Osteoblast (primary cell): ENCODE results near the gene SLC49A3. TPM values are rescaled to one million over a fixed set of nuclear protein-coding genes. Genes with fewer than 3 reads are reported as not detected.

Source experiments
- DNase-seq: peaks from one replicate; pipeline ENCODE4 v3.0.0; 2011; ENCODE audit warnings: low spot score, mixed read lengths; ENCODE audit not compliant: insufficient read length; ENCODE audit errors: missing footprints
- H2AFZ ChIP-seq: 2 replicates; pipeline ENCODE4 v1.6.0; 2011; ENCODE audit warnings: mild to moderate bottlenecking, low read length
- H3K27ac ChIP-seq: 2 replicates; pipeline ENCODE4 v1.5.1; 2011; ENCODE audit warnings: mild to moderate bottlenecking, low read depth, low read length, moderate library complexity
- H3K27me3 ChIP-seq: 2 replicates; pipeline ENCODE4 v1.6.0; 2012; ENCODE audit warnings: mild to moderate bottlenecking, control low read depth, inconsistent platforms, low read length, moderate library complexity; ENCODE audit not compliant: insufficient read depth
- H3K36me3 ChIP-seq: 2 replicates; pipeline ENCODE4 v1.5.1; 2011; ENCODE audit warnings: mild to moderate bottlenecking, low read length, control low read depth, moderate library complexity; ENCODE audit not compliant: insufficient read depth
- H3K4me1 ChIP-seq: 2 replicates; pipeline ENCODE4 v1.5.1; 2011; ENCODE audit warnings: mild to moderate bottlenecking, low read length, control low read depth, moderate library complexity; ENCODE audit not compliant: insufficient read depth
- H3K4me2 ChIP-seq: 2 replicates; pipeline ENCODE4 v1.6.0; 2011; ENCODE audit warnings: mild to moderate bottlenecking, low read length; ENCODE audit not compliant: insufficient read depth
- H3K4me3 ChIP-seq: fragments of 200-600 bp; sonication (generic); 3 replicates; pipeline ENCODE4 v1.5.1; 2012; ENCODE audit warnings: mild to moderate bottlenecking, low read length, inconsistent platforms; ENCODE audit not compliant: insufficient read depth
- H3K79me2 ChIP-seq: 2 replicates; pipeline ENCODE4 v1.6.0; 2012; ENCODE audit warnings: mild to moderate bottlenecking, low read length, control low read depth, inconsistent platforms; ENCODE audit not compliant: insufficient read depth
- H3K9me3 ChIP-seq: 2 replicates; pipeline ENCODE4 v1.5.1; 2011; ENCODE audit warnings: low read depth, low read length, control low read depth
- H4K20me1 ChIP-seq: 2 replicates; pipeline ENCODE4 v1.6.0; 2012; ENCODE audit warnings: mild to moderate bottlenecking, low read length, control low read depth; ENCODE audit not compliant: insufficient read depth
- total RNA-seq: library from RNA; depleted of rRNA; stranded (reverse); fragments of >200 nt; gene quantifications from 2 replicates; pipeline ENCODE4 v1.2.3, GENCODE V29; 2012
- TF ChIP-seq, protein P1 (sequence below): IDR thresholded peaks from 2 replicates; pipeline ENCODE4 v1.5.1; 2011; ENCODE audit warnings: mild to moderate bottlenecking, low read depth, low read length, moderate library complexity; ENCODE audit errors: extremely low read depth

SLC49A3 gene
- total RNA-seq, 1 donor = 11.6 TPM

DNA sequence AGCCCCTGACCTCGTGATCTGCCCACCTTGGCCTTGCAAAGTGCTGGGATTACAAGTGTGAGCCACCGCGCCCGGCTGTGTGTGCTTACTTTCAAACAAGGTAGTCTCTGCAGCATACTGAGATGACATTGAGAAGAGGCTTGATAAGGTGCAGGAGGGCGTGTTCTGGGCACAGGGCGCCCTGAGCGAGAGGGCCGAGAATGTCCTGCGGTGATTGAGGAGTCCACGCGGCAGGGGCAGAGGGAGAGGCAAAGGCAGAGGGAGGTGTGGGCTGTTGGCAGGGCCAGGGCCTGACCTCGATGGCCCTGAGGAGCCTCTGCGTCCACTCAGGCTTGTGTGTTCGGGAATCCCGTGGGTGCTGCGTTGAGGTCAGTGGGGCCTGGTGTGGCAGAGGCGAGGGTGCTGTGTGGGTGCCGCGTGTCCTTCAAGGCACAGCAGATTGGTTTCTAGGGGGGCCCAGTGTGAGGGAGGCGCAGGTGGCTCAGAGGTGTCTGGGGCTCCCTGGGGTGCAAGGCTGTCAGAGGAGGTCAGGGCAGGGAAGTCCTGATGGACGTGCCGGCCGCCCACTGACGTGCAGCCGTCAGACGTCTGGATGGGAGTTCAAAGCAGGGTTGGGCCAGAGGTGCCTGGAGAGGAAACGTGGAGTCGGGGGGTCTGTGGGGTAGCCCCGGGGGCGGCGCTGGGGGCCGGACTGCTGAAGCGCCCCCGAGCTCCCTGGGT is 28.8 kb upstream of the SLC49A3 start:
- no peak overlapping the region for H3K4me2 ChIP-seq
- no peaks in the 10 kb centered on the region for H3K9me3 ChIP-seq
- TF ChIP-seq, protein P1, sequence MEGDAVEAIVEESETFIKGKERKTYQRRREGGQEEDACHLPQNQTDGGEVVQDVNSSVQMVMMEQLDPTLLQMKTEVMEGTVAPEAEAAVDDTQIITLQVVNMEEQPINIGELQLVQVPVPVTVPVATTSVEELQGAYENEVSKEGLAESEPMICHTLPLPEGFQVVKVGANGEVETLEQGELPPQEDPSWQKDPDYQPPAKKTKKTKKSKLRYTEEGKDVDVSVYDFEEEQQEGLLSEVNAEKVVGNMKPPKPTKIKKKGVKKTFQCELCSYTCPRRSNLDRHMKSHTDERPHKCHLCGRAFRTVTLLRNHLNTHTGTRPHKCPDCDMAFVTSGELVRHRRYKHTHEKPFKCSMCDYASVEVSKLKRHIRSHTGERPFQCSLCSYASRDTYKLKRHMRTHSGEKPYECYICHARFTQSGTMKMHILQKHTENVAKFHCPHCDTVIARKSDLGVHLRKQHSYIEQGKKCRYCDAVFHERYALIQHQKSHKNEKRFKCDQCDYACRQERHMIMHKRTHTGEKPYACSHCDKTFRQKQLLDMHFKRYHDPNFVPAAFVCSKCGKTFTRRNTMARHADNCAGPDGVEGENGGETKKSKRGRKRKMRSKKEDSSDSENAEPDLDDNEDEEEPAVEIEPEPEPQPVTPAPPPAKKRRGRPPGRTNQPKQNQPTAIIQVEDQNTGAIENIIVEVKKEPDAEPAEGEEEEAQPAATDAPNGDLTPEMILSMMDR = no peak
- no peaks in the 10 kb centered on the region for H3K27me3 ChIP-seq
- no peak overlapping the region for H3K27ac ChIP-seq
- no peak for DNase-seq
- no peaks in the 10 kb centered on the region for H3K36me3 ChIP-seq
- H2AFZ ChIP-seq = no peak overlapping the region
- H4K20me1 ChIP-seq = peaks cover 64% of the 10 kb centered on the region
- no peak overlapping the region for H3K4me3 ChIP-seq
- peaks cover 86% of the 10 kb centered on the region for H3K79me2 ChIP-seq
- H3K4me1 ChIP-seq = no peaks in the 10 kb centered on the region

DNA sequence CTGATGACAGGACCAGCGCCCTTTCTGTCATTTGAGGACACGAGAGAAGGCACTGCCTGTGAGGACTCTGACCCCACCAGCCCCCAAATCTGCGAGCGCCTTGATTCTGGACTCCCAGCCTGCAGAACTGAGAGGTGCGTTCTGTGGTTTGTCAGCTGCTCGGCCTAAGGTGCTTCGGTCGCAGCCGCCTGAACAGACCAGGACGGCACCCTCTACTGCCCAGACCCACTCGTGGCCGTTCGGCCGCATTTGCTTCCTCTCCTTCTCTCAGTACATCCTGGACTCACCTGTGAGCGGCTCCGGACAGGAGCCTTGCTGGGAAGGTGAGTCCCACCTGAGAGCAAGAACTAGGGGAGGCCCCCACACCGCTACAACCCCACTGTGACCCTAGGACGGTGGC is 25.1 kb upstream of the SLC49A3 start:
- peaks cover 5% of the 10 kb centered on the region for H3K36me3 ChIP-seq
- H3K4me1 ChIP-seq = peaks cover 4% of the 10 kb centered on the region
- H3K9me3 ChIP-seq = no peaks in the 10 kb centered on the region
- no peak overlapping the region for H3K27ac ChIP-seq
- no peak overlapping the region for H3K4me2 ChIP-seq
- no peak overlapping the region for H3K4me3 ChIP-seq
- H4K20me1 ChIP-seq = peaks cover 64% of the 10 kb centered on the region
- no peak for DNase-seq
- no peaks in the 10 kb centered on the region for H3K27me3 ChIP-seq
- TF ChIP-seq, protein P1 = no peak
- H2AFZ ChIP-seq = no peak overlapping the region
- H3K79me2 ChIP-seq = peaks cover 84% of the 10 kb centered on the region

DNA sequence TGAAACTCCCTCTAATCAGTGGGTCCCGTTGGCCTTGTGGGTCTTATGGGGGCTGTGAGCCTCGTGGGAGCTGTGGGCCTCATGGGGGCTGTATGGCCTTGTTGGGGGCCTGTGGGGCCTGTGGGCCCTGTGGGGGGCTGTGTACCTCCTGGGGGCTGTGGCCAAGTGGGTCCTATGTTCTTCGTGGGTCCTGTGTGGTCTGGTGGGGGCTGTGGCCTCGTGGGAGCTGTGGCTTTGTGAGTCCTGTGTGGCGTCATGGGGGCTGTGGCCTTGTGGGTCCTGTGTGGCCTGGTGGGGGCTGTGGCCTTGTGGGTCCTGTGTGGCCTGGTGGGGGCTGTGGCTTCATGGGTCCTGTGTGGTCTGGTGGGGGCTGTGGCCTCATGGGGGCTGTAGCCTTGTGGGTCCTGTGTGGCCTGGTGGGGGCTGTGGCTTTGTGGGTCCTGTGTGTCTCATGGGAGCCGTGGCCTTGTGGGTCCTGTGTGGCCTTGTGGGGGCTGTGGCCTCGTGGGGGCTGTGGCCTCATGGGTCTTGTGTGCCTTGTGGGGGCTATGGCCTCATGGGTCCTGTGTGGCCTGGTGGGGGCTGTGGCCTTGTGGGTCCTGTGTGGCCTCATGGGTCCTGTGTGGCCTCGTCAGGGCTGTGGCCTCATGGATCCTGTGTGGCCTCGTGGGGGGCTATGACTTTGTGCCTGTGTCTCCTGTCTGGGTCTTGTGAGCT is 24.1 kb upstream of the SLC49A3 start:
- no peaks in the 10 kb centered on the region for H3K9me3 ChIP-seq
- no peaks in the 10 kb centered on the region for H3K27me3 ChIP-seq
- H3K4me1 ChIP-seq = peaks cover 4% of the 10 kb centered on the region
- H3K4me2 ChIP-seq = no peak overlapping the region
- peaks cover 84% of the 10 kb centered on the region for H3K79me2 ChIP-seq
- no peak overlapping the region for H2AFZ ChIP-seq
- H3K27ac ChIP-seq = no peak overlapping the region
- H3K4me3 ChIP-seq = no peak overlapping the region
- H4K20me1 ChIP-seq = peaks cover 66% of the 10 kb centered on the region
- TF ChIP-seq, protein P1 = no peak
- H3K36me3 ChIP-seq = peaks cover 5% of the 10 kb centered on the region
- DNase-seq = no peak

DNA sequence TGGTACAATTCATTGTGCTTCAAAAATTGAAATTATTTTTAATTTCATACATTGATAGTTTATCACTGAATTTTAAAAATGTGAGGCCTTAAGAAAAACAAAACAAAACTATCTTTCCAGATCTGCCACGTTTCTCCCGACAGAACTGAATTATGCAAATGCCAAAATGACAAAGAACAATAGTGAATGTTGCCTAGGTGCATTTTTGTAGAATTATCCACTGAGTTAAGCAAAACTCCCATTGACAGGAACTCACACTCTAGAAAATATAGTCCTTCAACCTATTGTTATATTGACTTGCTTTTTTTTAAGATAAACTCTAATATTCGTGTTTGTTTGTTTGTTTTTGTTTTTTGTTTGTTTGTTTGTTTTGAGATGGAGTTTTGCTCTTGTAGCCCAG is 23.1 kb upstream of the SLC49A3 start:
- Histone ChIP-seq H3K27me3 (no peaks in the 10 kb centered on the region), H3K36me3 (peaks cover 5% of the 10 kb centered on the region), H3K4me2 (no peak overlapping the region), H4K20me1 (peaks cover 59% of the 10 kb centered on the region), H3K27ac (no peak overlapping the region), H2AFZ (no peak overlapping the region), H3K9me3 (no peaks in the 10 kb centered on the region), H3K4me1 (peaks cover 5% of the 10 kb centered on the region), H3K4me3 (no peak overlapping the region), H3K79me2 (peaks cover 80% of the 10 kb centered on the region)
- TF ChIP-seq, protein P1 = no peak
- no peak for DNase-seq
